ENCODE results near the gene CER1.

CER1 gene

DNA sequence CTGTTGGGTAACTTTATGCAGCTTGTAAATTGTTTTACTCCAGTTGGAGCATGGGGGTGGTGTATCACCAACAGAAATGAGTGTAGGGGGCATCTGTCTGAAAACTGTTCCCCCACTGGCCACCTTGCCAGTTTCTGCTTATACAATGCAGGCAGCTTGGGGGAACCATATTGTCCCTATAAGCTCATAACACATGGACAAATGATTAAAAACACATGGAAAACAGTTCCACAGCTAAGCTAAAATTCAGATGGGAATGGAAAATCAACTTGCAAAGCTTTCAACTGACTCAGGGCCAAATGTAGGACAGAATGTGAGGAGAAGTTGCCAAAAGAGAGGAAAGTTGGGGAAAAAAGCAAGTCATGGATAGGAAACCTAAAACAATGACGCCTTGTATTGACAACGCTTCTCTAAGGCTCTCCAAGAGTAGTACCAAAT lies 7.9 kb upstream of the CER1 start:
- TF ChIP-seq, protein P1, sequence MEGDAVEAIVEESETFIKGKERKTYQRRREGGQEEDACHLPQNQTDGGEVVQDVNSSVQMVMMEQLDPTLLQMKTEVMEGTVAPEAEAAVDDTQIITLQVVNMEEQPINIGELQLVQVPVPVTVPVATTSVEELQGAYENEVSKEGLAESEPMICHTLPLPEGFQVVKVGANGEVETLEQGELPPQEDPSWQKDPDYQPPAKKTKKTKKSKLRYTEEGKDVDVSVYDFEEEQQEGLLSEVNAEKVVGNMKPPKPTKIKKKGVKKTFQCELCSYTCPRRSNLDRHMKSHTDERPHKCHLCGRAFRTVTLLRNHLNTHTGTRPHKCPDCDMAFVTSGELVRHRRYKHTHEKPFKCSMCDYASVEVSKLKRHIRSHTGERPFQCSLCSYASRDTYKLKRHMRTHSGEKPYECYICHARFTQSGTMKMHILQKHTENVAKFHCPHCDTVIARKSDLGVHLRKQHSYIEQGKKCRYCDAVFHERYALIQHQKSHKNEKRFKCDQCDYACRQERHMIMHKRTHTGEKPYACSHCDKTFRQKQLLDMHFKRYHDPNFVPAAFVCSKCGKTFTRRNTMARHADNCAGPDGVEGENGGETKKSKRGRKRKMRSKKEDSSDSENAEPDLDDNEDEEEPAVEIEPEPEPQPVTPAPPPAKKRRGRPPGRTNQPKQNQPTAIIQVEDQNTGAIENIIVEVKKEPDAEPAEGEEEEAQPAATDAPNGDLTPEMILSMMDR (IDR thresholded peaks at IDR 0.05; ENCODE audit: low read depth, low read length) = no peak
- DNase-seq (ENCODE audit: low read depth, low spot score) = no peak
- H3K4me3 ChIP-seq (ENCODE audit: low read depth, low read length) = no peak overlapping the region
- in situ Hi-C loops (cut with HindIII; ENCODE audit: low sequenced_read_pairs) = no loop called here

DNA sequence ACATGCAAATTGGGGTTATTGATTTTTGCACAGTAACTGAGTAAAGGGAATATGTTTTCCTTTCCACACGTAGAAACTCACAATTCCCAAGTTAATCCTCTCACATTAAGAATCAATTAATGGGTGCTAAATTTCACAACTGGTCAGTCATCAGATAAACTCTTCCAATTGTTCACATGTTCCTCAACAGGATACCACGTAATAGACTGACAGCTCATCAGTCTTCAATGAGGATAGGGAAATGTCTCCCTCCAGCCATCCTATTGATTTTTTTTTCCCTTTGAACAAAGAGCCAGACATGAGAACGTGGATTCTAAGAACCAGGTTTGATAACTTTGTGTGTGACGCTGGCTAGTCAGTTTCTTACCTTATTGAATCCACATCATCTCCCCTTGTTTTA lies 768 bp upstream of the CER1 start:
- TF ChIP-seq, protein P1 (IDR thresholded peaks at IDR 0.05; ENCODE audit: low read depth, low read length) = no peak
- no peak overlapping the region for H3K4me3 ChIP-seq (ENCODE audit: low read depth, low read length)
- in situ Hi-C loops (cut with HindIII; ENCODE audit: low sequenced_read_pairs) = no loop called here
- no peak for DNase-seq (ENCODE audit: low read depth, low spot score)

- TF ChIP-seq, protein P1 (IDR thresholded peaks at IDR 0.05; ENCODE audit: low read depth, low read length) = no peak
- in situ Hi-C loops (cut with HindIII; ENCODE audit: low sequenced_read_pairs) = no loop called here
- H3K4me3 ChIP-seq (ENCODE audit: low read depth, low read length) = no peak overlapping the region
- DNase-seq (ENCODE audit: low read depth, low spot score) = no peak
Measured at GRCh38 chr9:14719231-14719923, 3.2 kb downstream of the CER1 start.

DNA sequence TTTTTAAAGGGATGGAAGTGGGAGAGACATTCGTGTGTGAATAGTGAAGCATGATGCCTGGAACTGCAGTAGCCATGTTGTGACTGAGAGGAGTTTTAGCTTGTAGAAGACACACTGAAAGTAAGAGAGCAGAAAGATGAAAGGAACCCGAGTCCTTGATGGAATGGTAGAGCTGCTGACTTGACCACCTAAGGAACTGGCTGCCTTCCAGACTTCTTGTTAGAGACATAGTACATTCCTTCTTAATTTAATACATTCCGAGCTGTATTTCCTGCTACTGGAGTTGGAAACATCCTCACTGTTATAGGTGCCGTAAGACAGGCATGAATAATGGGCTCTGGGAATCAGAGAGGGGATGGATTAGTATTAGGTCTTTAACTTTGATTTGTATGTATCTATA lies 7.4 kb downstream of the CER1 start:
- H3K4me3 ChIP-seq (ENCODE audit: low read depth, low read length) = no peak overlapping the region
- TF ChIP-seq, protein P1 (IDR thresholded peaks at IDR 0.05; ENCODE audit: low read depth, low read length) = no peak
- in situ Hi-C loops (cut with HindIII; ENCODE audit: low sequenced_read_pairs) = no loop called here
- no peak for DNase-seq (ENCODE audit: low read depth, low spot score)

GRCh38 chr9:14713187-14713767 lies 9.3 kb downstream of the CER1 start:
- TF ChIP-seq, protein P1 (IDR thresholded peaks at IDR 0.05; ENCODE audit: low read depth, low read length) = no peak
- in situ Hi-C loops (cut with HindIII; ENCODE audit: low sequenced_read_pairs) = no loop called here
- DNase-seq (ENCODE audit: low read depth, low spot score) = no peak
- H3K4me3 ChIP-seq (ENCODE audit: low read depth, low read length) = no peak overlapping the region

GRCh38 chr9:14710804-14711203 lies 11.7 kb downstream of the CER1 start:
- in situ Hi-C loops (cut with HindIII; ENCODE audit: low sequenced_read_pairs) = no loop called here
- DNase-seq (ENCODE audit: low read depth, low spot score) = peak; percentile 41
- H3K4me3 ChIP-seq (ENCODE audit: low read depth, low read length) = no peak overlapping the region
- TF ChIP-seq, protein P1 (IDR thresholded peaks at IDR 0.05; ENCODE audit: low read depth, low read length) = no peak
